IPS-18c (cell line): ENCODE measurements around the gene SARM1.

Experiments used
- H3K4me3 ChIP-seq: 2 replicates; pipeline ENCODE4 v1.7.0; 2013; ENCODE audit warnings: low read depth, mild to moderate bottlenecking, low read length, moderate library complexity; ENCODE audit not compliant: insufficient read depth
- H3K9me3 ChIP-seq: one replicate; pipeline ENCODE4 v1.6.1; 2013; ENCODE audit warnings: mild to moderate bottlenecking, low read length, moderate library complexity; ENCODE audit not compliant: control insufficient read depth, insufficient read depth

Gene SARM1

GRCh38 chr17:28381141-28381825 lies 9.8 kb downstream of the SARM1 start:
- no peaks in the 10 kb centered on the region for H3K9me3 ChIP-seq
- H3K4me3 ChIP-seq, result peak overlapping the region; percentile 42

DNA sequence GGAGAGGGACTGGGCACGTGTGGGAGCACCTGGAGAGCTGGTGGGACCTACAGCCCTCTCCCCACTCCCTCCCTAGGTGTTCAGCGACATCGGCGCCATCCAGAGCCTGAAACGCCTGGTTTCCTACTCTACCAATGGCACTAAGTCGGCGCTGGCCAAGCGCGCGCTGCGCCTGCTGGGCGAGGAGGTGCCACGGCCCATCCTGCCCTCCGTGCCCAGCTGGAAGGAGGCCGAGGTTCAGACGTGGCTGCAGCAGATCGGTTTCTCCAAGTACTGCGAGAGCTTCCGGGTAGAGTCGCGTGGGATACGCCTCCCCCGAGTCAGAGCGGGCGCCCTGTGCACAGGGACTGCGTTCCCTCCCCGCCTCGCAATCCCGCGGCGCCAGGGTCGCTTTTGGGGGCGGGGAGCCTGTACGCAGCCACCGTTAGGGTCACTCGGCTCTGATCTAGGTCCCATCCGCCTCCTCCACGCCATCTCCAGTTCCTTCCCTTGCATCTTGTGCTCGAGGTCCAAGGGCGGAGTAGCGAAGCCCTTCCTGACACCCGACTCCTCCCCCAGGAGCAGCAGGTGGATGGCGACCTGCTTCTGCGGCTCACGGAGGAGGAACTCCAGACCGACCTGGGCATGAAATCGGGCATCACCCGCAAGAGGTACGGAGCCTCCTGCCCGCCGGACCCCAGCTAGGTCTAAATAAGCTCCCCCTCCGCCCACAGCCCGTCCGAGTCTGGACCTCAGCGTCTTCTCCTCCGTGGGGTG lies 13.0 kb downstream of the SARM1 start:
- H3K4me3 ChIP-seq, result peak overlapping the region; percentile 63

GRCh38 chr17:28385037-28385400 lies 13.5 kb downstream of the SARM1 start:
- Histone ChIP-seq H3K9me3 (no peaks in the 10 kb centered on the region), H3K4me3 (peak overlapping the region; percentile 63)

More for the DNA sequence above, 13.0 kb downstream of the SARM1 start:
- H3K9me3 ChIP-seq, result no peaks in the 10 kb centered on the region

- Histone ChIP-seq H3K9me3 (no peaks in the 10 kb centered on the region), H3K4me3 (no peak overlapping the region)
Observed at GRCh38 chr17:28385406-28385805, 13.9 kb downstream of the SARM1 start.

DNA sequence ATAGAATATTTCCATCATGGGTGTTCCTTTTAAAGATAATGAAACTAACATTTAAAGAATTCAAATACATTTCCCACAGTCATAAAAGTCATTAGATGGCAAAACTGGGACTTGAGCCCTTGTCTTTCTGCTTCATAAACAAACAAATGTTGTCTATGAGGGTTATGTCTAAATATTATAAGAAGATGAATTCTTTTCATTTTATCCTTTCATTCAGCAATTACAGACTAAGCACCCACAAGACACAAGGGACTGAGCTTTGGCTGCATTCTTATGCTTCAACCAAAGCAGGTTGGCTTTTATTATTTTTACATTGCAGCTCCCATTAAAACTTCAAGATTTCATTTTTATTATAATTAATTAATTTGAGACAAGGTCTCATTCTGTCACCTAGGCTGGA lies 14.9 kb downstream of the SARM1 start:
- Histone ChIP-seq H3K4me3 (no peak overlapping the region), H3K9me3 (no peaks in the 10 kb centered on the region)

DNA sequence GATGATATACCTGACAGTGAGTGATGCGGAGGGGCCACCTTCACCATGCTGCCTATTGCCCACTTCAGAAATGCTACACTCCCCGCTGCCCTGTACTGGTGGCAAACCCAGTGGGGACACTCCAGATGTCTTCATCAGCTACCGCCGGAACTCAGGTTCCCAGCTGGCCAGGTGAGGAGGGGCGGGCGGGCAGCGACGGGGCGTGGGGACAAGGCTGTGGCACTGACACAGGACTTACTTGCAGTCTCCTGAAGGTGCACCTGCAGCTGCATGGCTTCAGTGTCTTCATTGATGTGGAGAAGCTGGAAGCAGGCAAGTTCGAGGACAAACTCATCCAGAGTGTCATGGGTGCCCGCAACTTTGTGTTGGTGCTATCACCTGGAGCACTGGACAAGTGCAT lies 16.6 kb downstream of the SARM1 start:
- Histone ChIP-seq H3K9me3 (no peaks in the 10 kb centered on the region), H3K4me3 (no peak overlapping the region)

GRCh38 chr17:28390141-28390540 lies 18.6 kb downstream of the SARM1 start:
- H3K9me3 ChIP-seq, result no peaks in the 10 kb centered on the region
- H3K4me3 ChIP-seq, result no peak overlapping the region

DNA sequence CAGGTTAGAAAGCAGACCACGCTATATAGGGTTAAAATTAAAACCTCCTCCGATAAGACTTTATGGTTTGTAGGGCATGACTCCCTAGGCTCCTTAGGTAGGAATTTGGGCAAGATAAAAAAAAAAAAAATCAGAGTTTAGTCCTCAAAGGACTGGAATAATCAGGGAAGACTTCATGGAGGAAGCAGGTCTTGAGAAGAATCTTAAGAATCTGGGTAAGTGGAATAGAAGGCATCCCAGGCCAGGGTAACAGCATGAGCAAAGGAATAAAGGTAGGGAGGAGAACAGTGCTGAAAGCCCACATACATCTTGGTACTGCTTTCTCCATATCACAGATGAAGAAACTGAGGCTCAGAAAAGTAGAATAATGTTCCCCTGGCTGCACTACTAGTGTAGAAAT lies 19.1 kb downstream of the SARM1 start:
- no peak overlapping the region for H3K4me3 ChIP-seq
- H3K9me3 ChIP-seq, result no peaks in the 10 kb centered on the region

DNA sequence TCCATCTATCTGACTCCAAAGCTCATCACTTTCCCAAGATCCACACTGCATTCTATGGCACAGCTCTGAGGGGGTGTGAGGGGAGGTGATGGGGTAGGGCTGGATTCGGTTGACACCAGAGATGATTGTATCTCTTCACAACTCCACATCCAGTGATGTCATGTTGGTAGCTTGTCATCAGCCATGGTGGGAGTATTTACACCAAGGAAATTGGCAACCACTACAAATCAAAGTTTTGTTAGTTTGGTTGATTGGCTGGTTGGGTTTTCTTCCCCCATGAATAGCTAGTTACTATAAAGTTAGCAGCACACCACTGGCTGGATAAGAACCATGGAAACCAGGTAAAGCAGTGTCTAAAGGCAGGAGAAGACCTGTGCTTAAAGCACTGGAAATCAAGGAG lies 19.5 kb downstream of the SARM1 start:
- H3K4me3 ChIP-seq, result no peak overlapping the region
- no peaks in the 10 kb centered on the region for H3K9me3 ChIP-seq

GRCh38 chr17:28391401-28391800 lies 19.9 kb downstream of the SARM1 start:
- Histone ChIP-seq H3K9me3 (no peaks in the 10 kb centered on the region), H3K4me3 (no peak overlapping the region)

DNA sequence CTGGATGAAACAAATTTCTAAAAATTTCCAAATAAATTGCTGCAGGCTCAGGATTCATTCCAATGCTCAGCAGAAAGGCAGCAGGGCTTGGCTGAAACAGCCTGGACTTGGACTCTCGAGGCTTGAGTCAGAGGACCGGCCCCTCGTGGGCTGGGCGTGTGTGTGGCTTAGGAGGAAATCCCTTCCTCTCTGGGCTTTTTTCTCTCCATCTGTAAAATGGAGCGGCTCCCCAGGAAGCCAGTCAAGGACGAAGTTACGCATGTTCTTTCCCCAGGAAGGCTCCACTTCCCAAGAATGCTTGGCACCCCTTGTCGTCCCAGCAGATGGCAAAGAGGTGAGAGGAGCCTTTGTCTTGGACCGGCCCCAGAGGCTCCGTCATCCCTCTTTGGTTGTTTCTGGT lies 21.0 kb downstream of the SARM1 start:
- H3K9me3 ChIP-seq, result no peaks in the 10 kb centered on the region
- H3K4me3 ChIP-seq, result no peak overlapping the region

GRCh38 chr17:28394337-28395116 lies 23.0 kb downstream of the SARM1 start:
- H3K4me3 ChIP-seq, result no peak overlapping the region
- H3K9me3 ChIP-seq, result no peaks in the 10 kb centered on the region

GRCh38 chr17:28395426-28395825 lies 23.9 kb downstream of the SARM1 start:
- Histone ChIP-seq H3K4me3 (no peak overlapping the region), H3K9me3 (no peaks in the 10 kb centered on the region)

DNA sequence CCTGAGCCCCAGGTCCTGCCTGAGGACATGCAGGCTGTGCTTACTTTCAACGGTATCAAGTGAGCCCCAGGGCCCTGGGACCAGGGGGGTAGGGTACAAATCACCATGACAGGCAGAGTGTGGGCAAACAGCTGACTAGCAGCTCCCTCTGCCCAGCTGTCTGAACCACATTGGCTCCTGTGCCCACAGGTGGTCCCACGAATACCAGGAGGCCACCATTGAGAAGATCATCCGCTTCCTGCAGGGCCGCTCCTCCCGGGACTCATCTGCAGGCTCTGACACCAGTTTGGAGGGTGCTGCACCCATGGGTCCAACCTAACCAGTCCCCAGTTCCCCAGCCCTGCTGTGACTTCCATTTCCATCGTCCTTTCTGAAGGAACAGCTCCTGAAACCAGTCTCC lies 24.5 kb downstream of the SARM1 start:
- Histone ChIP-seq H3K9me3 (no peaks in the 10 kb centered on the region), H3K4me3 (no peak overlapping the region)

- Histone ChIP-seq H3K4me3 (no peak overlapping the region), H3K9me3 (no peaks in the 10 kb centered on the region)
Observed at GRCh38 chr17:28396635-28397239, 25.2 kb downstream of the SARM1 start.

GRCh38 chr17:28397275-28397674 lies 25.8 kb downstream of the SARM1 start:
- Histone ChIP-seq H3K4me3 (no peak overlapping the region), H3K9me3 (no peaks in the 10 kb centered on the region)

DNA sequence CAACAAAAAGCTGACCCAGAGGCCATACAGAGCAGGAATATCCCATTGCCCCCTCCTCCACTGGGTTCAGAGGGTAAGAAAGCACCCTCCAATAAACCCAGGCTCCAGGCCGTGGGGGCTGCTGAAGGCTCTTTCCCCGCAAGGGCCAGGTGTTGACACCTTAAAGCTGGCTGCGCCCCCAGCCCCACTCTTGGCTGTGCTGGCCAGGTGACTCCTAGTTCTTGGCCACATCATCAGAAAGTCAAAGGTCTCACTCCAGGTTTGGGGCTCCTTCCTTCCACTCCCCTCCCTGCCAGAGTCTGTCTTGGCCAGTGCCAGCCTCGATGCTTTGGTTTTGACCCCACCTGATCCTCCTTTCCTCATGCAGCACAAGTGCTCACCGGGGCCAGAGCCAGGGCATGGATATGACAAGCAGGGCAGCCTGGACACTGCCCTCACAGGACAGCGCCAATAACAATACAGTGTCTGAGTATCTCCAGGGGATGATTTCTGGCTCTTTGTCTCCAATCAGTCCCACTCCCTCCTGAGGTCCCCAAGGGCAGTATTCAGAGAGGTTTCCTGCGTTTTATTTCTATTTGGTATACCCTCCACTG lies 26.3 kb downstream of the SARM1 start:
- no peak overlapping the region for H3K4me3 ChIP-seq
- no peaks in the 10 kb centered on the region for H3K9me3 ChIP-seq
